PFSK-1 (cell line): ENCODE results near the gene NFATC4.

ENCODE experiments used
- FOXP2 ChIP-seq: optimal IDR thresholded peaks from 2 replicates; pipeline ENCODE3; 2011; ENCODE audit warnings: borderline replicate concordance, control low read depth, inconsistent platforms; ENCODE audit not compliant: insufficient read depth; ENCODE audit errors: extremely low read length, extremely low read depth
- POLR2AphosphoS5 ChIP-seq: IDR thresholded peaks from 2 replicates; pipeline ENCODE4 v1.6.1; 2012; ENCODE audit warnings: low read depth, mild to moderate bottlenecking, control low read depth, low read length, moderate library complexity
- REST ChIP-seq, 2 experiments: IDR thresholded peaks; 2 replicates each; pipeline versions ENCODE4 v1.6.1 to v1.8.0; 2011 to 2012; ENCODE audit warnings: low read depth in 2 of 2, low read length in 2 of 2, control low read depth in 1 of 2, inconsistent platforms in 1 of 2, mild to moderate bottlenecking in 1 of 2, moderate library complexity in 1 of 2; ENCODE audit not compliant: insufficient read depth in 1 of 2
- SIN3A ChIP-seq: IDR thresholded peaks from 2 replicates; pipeline ENCODE4 v1.6.1; 2012; ENCODE audit warnings: mild to moderate bottlenecking, low read length, moderate library complexity, borderline replicate concordance; ENCODE audit not compliant: insufficient read depth
- TAF1 ChIP-seq: IDR thresholded peaks from 2 replicates; pipeline ENCODE4 v1.6.1; 2012; ENCODE audit warnings: low read length, control low read depth, borderline replicate concordance; ENCODE audit not compliant: insufficient read depth

NFATC4 gene

GRCh38 chr14:24364841-24365240 is 3.1 kb upstream of the NFATC4 start:
- TF ChIP-seq POLR2AphosphoS5 (no peak), SIN3A (no peak), TAF1 (no peak), FOXP2 (no peak), REST (IDR thresholded peaks at IDR 0.05; ENCODE audit: insufficient read depth in 1 of 2, low read depth in 2 of 2, low read length in 2 of 2) (no peak)

DNA sequence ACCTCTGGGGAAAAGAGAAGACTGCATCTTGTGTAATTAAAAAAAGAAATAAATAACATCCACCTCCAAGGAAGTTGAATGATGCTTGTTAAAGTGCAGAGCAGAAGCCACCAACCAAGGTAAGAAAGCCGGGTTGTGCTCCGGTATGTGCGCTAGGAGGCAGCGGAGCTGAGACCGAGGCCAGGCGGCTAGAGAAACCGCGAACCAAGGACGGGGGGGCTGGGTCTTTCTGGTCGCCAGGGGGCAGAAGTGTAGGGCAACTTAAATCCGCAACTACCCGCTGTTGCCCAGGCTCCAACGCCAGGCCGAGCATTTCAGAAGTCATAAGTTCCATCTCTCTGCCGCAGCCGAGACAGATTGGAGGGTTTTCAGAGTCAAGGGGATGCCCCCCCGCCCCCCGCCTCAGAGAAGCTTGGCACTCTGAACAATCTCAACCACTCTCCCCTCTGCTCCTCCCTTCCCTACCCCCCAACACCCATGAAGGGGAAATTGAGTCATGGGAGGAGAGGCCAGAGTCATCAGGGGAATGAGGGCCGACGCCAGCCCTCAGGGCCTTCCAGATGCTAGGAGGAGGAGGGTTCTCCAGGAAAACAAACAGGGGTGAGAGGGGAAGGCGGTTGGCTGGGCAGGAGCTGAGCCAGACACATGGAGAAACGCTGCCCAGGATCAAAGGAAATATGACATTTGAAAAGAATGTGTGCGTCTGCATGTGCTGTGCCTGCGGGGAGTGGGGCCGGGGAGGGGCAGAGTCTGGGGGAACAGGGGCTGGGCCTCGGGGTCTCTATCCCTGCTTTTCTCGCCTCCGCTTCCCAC is 2.2 kb upstream of the NFATC4 start:
- TF ChIP-seq FOXP2 = no peak
- TF ChIP-seq TAF1 = no peak
- no peak for TF ChIP-seq SIN3A
- TF ChIP-seq REST (IDR thresholded peaks at IDR 0.05; ENCODE audit: insufficient read depth in 1 of 2, low read depth in 2 of 2, low read length in 2 of 2) = no peak
- TF ChIP-seq POLR2AphosphoS5 = no peak

- no peak for TF ChIP-seq REST (IDR thresholded peaks at IDR 0.05; ENCODE audit: insufficient read depth in 1 of 2, low read depth in 2 of 2, low read length in 2 of 2)
- TF ChIP-seq POLR2AphosphoS5 = peak; percentile 29; the same call in 1 of the 2 replicates
- 0 out of 2 replicates have a peak, but pooled peaks have one; percentile 46 for TF ChIP-seq SIN3A
Measured at GRCh38 chr14:24366413-24366720, 1.6 kb upstream of the NFATC4 start.

- TF ChIP-seq FOXP2 (peak; percentile 75), TAF1 (0 out of 2 replicates have a peak, but pooled peaks have one; percentile 4), POLR2AphosphoS5 (no peak), REST (IDR thresholded peaks at IDR 0.05; ENCODE audit: insufficient read depth in 1 of 2, low read depth in 2 of 2, low read length in 2 of 2) (no peak), SIN3A (peak; percentile 11; the same call in 1 of the 2 replicates)
Measured at GRCh38 chr14:24366721-24367513, 1.1 kb upstream of the NFATC4 start.
